ENCODE measurements around the gene TM4SF4. TPM values are rescaled to one million over a fixed set of nuclear protein-coding genes. Genes with fewer than 3 reads are reported as not detected.
A peak's percentile ranks its signal among the peaks of the same experiment; 100 is the strongest.

The TM4SF4 gene
- total RNA-seq, 4 donors from 2014 or later: 5.6 TPM; not detected in 3

DNA sequence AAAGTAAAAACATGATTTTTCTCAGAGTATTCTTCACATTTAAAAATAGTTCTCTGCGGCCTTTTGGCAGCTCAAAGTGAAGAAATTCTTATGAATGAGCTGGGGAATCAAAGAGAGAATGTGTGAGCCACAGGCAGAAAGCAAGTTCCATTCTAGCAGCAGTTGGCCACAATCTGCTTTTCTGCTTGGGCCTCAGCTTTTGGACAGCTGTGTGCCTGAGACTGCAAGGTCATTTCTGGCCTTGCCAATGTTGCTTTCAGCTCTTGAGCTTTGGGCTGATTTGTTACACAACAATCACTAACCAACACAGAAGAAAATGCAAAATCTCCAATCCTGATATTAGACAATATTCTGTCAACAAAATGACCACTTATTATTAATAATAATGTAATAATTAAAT, 14.4 kb upstream of the TM4SF4 start:
- peak overlapping the region; percentile 24 to 28 for H3K27ac ChIP-seq
- H3K27me3 ChIP-seq: no peaks in the 10 kb centered on the region
- peaks cover 0 to 6% of the 10 kb centered on the region in 2 donors for H3K4me1 ChIP-seq
- TF ChIP-seq POLR2A (IDR thresholded peaks at IDR 0.05): no peak
- TF ChIP-seq, protein P1, sequence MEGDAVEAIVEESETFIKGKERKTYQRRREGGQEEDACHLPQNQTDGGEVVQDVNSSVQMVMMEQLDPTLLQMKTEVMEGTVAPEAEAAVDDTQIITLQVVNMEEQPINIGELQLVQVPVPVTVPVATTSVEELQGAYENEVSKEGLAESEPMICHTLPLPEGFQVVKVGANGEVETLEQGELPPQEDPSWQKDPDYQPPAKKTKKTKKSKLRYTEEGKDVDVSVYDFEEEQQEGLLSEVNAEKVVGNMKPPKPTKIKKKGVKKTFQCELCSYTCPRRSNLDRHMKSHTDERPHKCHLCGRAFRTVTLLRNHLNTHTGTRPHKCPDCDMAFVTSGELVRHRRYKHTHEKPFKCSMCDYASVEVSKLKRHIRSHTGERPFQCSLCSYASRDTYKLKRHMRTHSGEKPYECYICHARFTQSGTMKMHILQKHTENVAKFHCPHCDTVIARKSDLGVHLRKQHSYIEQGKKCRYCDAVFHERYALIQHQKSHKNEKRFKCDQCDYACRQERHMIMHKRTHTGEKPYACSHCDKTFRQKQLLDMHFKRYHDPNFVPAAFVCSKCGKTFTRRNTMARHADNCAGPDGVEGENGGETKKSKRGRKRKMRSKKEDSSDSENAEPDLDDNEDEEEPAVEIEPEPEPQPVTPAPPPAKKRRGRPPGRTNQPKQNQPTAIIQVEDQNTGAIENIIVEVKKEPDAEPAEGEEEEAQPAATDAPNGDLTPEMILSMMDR (IDR thresholded peaks at IDR 0.05): no peak
- H3K4me3 ChIP-seq: no peak overlapping the region
- no peaks in the 10 kb centered on the region for H3K9me3 ChIP-seq
- no peaks in the 10 kb centered on the region for H3K36me3 ChIP-seq
- intact Hi-C loops (cut with DNase I; ENCODE audit: low total_unique reads): no loop called here
- peak in 1 of 2 donors; percentile 37 for DNase-seq

DNA sequence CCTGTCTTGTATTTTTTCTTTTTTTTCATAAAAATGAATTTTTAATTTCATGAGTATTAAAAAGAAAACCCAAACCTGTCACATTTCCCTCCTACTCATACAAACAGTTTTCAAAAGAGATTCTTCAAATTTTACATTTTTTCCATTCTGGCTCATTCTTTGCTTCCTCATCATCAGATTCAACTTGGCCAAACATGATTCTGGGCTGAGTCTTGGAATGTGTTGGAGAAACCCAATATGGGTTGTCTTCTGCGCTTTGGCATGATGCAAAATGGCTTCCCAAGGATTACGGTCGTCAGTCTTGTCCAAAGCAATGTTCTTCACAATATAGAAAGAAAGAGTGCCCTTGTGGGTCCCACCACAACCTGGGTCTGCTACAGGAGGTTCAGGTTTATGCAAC, 12.4 kb upstream of the TM4SF4 start:
- TF ChIP-seq, protein P1 (IDR thresholded peaks at IDR 0.05): no peak
- TF ChIP-seq POLR2A (IDR thresholded peaks at IDR 0.05): no peak
- Histone ChIP-seq H3K9me3 (no peaks in the 10 kb centered on the region), H3K27ac (no peak overlapping the region), H3K36me3 (no peaks in the 10 kb centered on the region), H3K4me3 (no peak overlapping the region), H3K4me1 (peaks cover 0 to 17% of the 10 kb centered on the region in 2 donors), H3K27me3 (no peaks in the 10 kb centered on the region)
- no peak for DNase-seq
- intact Hi-C loops (cut with DNase I; ENCODE audit: low total_unique reads): no loop called here

DNA sequence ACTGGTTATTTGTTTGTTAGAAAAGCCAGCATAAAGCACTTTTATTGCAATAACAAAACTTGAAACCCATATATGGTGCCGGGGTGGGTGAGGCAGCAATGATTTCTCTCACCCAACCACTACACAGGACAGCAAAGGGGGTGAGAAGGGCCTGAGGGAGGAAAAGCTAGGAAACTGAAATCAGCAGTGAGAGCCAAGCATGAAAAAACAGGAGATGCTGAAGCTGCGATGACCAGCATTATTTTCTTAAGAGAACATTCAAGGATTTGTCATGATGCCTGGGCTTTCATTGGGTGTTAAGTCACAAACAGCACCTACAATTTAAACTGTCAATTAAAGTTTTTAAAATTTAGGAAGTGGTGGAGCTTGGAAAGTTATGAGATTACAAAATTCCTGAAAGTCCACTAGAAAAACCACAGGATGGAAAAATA, 11.9 kb upstream of the TM4SF4 start:
- intact Hi-C loops (cut with DNase I; ENCODE audit: low total_unique reads): no loop called here
- H3K36me3 ChIP-seq: no peaks in the 10 kb centered on the region
- H3K27ac ChIP-seq: no peak overlapping the region
- H3K27me3 ChIP-seq: no peaks in the 10 kb centered on the region
- H3K4me1 ChIP-seq: peaks cover 0 to 21% of the 10 kb centered on the region in 2 donors
- H3K9me3 ChIP-seq: no peaks in the 10 kb centered on the region
- H3K4me3 ChIP-seq: no peak overlapping the region
- TF ChIP-seq, protein P1 (IDR thresholded peaks at IDR 0.05): no peak
- no peak for TF ChIP-seq POLR2A (IDR thresholded peaks at IDR 0.05)
- DNase-seq: no peak

DNA sequence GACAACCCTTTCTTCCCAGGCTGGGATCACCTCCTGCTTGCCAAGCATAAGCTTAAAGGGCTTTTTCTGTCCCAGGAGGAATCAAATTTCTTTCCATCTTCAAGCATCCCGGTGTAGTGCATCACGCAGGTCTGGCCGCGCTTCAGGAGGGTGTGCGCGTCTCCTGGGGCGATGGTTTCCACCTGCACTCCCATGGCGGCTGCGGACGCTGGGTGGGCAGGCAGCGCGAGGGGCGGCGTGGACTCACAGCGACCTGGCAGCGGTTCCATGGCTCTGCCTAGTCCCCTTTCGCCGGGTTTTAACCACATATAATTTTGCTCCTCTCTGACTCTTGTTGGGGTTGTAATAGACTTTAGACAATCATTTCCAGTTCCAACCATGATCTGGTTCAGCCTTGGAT, 10.6 kb upstream of the TM4SF4 start:
- DNase-seq: no peak
- Histone ChIP-seq H3K27me3 (no peaks in the 10 kb centered on the region), H3K36me3 (no peaks in the 10 kb centered on the region), H3K4me3 (no peak overlapping the region), H3K9me3 (no peaks in the 10 kb centered on the region), H3K4me1 (peaks cover 0 to 21% of the 10 kb centered on the region in 2 donors), H3K27ac (no peak overlapping the region)
- no peak for TF ChIP-seq POLR2A (IDR thresholded peaks at IDR 0.05)
- TF ChIP-seq, protein P1 (IDR thresholded peaks at IDR 0.05): no peak
- intact Hi-C loops (cut with DNase I; ENCODE audit: low total_unique reads): no loop called here

DNA sequence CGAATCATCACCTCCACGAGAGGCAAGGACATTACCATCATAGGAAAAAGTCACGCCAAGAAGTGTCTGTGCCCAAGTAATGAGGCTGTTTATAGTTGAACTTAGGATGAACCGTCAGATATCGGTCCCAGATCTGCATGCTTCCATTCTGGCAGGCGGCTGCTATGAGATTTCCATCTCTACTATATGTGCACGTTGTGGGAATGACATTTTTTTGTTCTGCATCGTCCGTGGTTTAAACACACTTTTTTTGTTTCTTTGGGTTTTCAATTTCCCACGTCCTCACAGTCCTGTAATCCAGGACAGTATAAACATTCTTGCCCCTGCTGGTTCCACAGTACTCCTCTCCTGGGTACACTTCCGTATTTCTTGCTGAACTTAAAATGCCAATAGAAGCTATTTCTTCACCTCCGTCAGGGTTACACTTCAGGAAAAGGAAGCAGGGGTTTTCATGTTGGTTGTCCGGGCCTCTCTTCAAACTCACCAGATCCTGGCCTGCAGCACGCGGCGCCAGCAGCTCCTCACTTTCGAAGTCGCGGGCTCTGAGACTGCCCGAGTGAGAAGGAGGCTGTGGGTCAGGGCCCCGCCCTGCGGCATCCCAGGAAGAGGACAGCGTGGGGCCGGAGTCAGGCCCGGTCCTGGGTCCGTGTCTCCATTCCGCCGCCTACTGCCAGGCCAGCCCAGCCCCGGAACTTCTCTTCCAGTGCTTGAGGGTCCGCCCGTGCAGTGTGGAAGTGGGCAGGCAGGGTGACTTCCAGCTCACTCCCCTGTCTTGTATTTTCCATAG, 9.8 kb upstream of the TM4SF4 start:
- TF ChIP-seq, protein P1 (IDR thresholded peaks at IDR 0.05): no peak
- no peak for TF ChIP-seq POLR2A (IDR thresholded peaks at IDR 0.05)
- Histone ChIP-seq H3K36me3 (no peaks in the 10 kb centered on the region), H3K27me3 (no peaks in the 10 kb centered on the region), H3K9me3 (no peaks in the 10 kb centered on the region), H3K4me3 (no peak overlapping the region), H3K4me1 (peaks cover 0 to 16% of the 10 kb centered on the region in 2 donors), H3K27ac (peak overlapping the region; percentile 66)
- intact Hi-C loops (cut with DNase I; ENCODE audit: low total_unique reads): no loop called here
- DNase-seq: no peak
